GM19099 (cell line): Measurements from ENCODE around the gene IRS1.

ENCODE experiments used
- POLR2A ChIP-seq: IDR thresholded peaks from 3 replicates; pipeline ENCODE4 v1.6.1; 2011; ENCODE audit warnings: low read depth; ENCODE audit not compliant: insufficient read length; ENCODE audit errors: extremely low read depth

IRS1 gene

GRCh38 chr2:226829721-226830631 is 30.4 kb upstream of the IRS1 start:
- TF ChIP-seq POLR2A, result no peak

- no peak for TF ChIP-seq POLR2A
These were observed 28.6 kb upstream of the IRS1 start for GRCh38 chr2:226828191-226828590.

DNA sequence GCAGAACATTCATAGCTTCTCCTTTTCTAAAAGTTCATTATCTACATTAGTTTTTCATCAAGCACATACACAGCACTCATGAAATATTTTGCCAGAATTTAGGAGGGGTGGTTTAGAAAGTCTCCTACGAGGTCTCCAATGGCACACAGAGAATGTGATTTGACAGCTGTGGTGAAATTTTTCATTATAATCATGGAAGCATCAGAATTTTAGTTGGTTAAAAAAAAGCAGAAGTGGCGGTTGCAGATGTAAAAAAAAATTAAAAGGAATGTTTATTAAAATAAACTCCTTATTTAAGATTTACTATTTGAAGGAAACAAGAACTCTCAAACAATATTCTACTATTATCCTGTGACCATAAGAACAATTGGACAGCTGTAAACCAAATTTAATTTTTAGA is 25.4 kb upstream of the IRS1 start:
- TF ChIP-seq POLR2A, result no peak

GRCh38 chr2:226818930-226819329 is 19.3 kb upstream of the IRS1 start:
- no peak for TF ChIP-seq POLR2A

DNA sequence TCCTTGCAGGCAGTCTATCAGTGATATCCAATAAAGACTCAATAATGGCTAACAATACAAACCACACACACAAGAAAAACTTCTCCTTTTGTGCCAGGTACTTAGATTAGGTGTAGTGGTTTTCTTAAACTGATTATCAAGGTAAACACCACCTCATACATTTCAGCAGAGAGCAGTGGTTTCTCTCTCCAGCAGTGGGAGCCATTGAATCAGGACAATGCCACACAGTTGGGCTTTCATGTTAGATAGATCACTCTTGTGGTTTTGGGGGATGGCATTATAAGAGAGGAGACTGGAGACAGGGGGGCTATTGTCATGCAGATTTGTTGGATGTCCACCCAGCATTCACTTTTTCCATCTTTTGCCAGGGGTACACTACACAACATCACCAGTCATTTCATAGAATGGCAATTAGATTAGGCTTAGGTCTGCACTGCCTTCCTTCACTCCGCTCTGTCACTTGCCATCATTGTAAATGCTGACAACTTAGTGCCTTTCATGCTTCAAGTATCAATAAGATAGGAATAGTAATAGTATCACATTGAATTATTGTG is 13.6 kb upstream of the IRS1 start:
- TF ChIP-seq POLR2A, result no peak

GRCh38 chr2:226803410-226803809 is 3.8 kb upstream of the IRS1 start:
- no peak for TF ChIP-seq POLR2A

DNA sequence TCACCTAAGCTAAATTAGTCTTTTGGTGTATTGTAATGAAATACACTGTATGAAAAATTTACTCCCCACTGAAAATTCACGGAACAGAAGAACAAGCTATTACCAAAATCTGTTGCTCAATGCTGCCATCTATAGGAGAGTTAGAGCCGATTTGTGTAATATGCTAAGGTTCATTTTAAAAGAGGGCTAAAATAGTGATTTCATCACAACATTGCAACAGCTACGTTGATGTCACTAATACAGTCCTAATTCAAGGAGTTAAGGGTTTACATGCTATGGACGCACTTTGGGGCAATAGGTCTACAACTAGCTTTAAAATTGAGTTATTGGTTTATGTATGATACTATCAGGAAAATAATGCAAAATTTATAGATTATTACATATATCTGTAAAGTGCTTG is 3.0 kb upstream of the IRS1 start:
- TF ChIP-seq POLR2A, result no peak

DNA sequence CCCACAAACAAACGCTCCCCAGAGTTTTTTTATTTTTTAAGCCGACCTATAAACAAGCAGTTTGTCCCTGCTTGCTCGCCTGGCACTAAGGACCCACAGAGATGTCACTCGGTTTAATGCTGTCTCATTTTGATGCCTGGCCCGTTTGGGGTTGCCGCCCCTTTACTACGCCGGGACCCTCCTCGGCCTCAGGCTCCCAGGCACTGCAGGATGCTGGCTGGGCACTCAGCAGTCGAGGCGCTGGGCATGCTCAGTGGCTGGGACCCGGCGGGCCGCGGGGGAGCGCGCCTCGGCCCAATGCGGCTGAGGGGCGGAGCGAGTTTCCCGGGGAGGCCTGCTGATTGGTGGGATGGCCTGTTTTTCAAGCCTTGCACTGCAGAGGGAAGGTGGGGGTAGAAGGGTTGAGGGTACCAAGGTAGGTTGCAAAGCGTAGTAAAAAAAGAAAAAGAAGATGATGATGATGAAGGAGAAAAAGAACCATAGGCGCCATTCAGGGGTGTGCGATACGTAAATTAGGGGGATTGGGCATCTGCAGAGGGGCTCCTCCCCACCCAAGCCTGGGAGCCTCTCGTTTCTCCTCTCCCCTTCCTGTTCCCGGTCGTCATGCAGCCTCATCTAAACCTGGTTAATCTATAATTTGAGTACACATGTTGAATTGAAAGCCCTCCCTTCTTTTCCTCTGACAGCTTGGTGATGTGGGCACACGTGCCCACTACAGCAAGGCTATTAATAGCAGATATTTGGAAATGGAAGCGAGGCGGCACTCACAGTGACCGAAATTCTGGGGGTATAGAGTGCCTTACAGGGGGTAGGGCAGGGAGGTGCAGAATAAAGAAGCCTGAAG is 1.5 kb upstream of the IRS1 start:
- TF ChIP-seq POLR2A, result peak; percentile 56

DNA sequence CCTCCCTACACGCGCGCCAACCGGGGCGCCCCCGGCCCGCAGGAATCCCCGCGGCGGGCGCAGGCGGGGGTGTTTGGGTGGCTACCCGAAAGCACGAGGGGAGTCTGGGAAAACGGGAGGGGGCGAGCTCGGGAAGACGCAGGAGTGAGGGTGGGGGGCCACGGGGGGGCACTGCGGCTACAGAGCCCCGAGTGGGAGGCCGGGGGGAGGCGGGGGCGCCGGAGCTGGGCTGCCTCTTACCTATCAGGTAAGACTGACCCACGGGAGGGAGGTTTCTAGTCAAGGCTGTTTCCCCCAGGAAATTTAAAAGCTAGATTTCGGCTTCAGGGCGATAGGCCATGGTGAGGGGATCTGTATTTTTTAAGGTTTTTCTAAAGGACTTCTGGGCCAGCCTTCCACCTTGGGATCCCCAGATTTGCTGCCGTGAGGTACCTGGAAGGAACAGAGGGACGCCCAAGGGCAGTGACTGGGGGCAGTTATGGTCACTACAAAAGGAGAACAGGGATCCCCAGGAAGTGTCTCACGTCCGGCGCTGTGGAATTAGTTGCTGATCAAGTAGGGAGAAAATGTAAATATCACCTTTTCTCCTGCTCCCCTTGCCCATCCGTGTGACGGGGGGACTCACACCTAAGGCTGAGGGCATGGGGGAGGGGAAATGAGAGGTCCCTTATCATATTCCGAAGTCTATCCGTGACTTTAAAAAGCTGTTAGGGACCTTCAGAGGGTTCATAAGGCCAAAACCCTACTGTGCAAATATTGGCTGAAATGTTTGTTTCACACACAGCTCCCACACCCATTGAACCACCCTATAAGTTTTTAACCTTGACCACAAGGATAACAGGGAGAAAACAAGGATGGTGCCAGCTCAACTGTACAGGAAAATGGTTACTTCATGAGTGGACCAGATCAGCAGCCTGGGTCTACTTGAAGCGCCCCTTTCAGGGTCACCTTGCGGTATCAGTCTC is 638 bp upstream of the IRS1 start:
- no peak for TF ChIP-seq POLR2A

- no peak for TF ChIP-seq POLR2A
These were observed 1.0 kb downstream of the IRS1 start for GRCh38 chr2:226798422-226799210.

- TF ChIP-seq POLR2A, result no peak
These were observed 1.6 kb downstream of the IRS1 start for GRCh38 chr2:226797989-226798421.

- TF ChIP-seq POLR2A, result no peak
These were observed 2.2 kb downstream of the IRS1 start for GRCh38 chr2:226797289-226797988.

GRCh38 chr2:226796840-226797288 is 2.8 kb downstream of the IRS1 start:
- no peak for TF ChIP-seq POLR2A

DNA sequence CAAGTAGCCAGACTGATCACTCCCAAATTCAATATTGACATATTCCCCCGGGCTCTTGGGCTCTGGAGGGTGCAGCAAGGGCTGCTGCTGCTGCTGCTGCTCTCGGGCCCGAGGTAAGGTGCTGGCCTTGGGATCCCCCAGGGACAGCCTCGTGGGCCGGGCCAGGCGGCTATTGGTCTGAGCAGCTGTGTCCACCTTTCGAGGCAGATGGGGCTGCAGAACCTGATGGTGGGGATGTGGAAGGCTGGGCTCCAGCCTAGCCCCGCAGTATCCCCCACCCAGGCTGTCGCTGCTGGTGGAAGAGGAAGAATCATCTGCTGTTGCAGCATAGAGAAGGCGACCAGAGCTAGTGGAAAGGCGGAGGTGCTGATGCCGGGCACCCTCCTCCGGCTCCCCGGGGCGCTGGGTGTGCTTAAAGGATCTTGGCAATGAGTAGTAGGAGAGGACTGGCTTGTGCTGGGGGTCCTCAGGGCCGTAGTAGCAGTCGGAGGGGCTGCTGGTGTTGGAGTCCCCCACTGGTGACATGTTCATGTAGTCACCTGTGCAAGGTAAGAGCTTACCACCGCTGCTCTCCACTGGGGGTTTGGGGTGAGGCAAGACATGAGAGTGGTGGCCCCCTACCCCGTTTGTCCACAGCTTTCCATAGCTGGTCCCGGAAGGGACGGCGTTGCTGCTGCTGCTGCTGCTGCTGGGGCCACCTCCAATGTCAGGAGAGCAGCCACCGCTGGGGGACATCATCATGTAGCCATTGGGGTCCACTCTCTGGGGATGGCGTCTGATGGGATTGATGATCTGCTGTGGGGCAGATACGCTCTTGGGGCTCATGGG is 3.4 kb downstream of the IRS1 start:
- TF ChIP-seq POLR2A, result no peak
